ENCODE results near the gene GDF15. TPM values are rescaled to one million over a fixed set of nuclear protein-coding genes. Genes with fewer than 3 reads are reported as not detected.

Gene GDF15
- total RNA-seq, 1 donor from 2014 or later: 0.26 TPM

DNA sequence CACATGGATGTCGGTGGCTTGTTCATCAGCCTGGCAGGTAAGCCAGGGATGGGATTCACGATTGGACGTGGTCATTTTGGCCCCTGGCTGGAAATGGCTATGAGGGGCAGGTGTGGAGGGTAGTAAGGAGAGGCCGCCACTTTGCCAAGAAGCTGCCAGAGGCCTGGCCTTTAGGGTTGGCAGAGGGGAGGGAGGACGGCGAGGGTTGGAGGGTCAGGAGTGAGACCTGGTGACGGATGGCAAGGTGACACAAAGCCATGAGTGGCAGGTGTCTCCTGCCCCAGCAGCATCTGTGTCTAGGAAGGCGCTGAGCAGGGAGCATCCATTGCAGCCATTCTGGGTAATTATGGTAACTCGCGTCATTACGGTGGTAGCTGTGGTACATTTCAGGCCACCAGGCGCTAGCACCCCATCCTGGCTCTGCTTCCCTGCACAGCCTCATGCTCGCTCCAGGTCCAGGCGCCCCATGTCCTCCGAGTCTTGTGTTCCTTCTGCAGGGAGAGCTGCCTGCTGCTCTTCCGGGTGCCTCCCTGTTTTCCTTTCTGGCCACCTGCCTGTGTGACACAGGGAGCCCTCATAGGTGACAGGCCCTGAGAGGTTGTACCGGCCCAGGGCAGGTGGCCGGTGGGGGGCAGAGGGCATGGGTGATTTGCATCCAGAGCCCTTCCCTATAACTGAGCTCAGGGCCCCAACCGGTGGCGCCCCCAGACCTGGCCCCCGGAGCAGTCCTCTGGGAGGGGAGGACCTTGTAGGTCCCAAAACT, 37.5 kb downstream of the GDF15 start:
- intact Hi-C loops (cut with micrococcal nuclease): no loop called here
- Mint-ChIP-seq H3K27ac (peak overlapping the region; percentile 86), H3K4me1 (peaks cover 52% of the 10 kb centered on the region), H3K36me3 (ENCODE audit: low read depth) (peaks cover 13% of the 10 kb centered on the region), H3K9me3 (no peaks in the 10 kb centered on the region), H3K27me3 (no peaks in the 10 kb centered on the region), H3K4me3 (peak overlapping the region; percentile 99)
- no peak for DNase-seq

DNA sequence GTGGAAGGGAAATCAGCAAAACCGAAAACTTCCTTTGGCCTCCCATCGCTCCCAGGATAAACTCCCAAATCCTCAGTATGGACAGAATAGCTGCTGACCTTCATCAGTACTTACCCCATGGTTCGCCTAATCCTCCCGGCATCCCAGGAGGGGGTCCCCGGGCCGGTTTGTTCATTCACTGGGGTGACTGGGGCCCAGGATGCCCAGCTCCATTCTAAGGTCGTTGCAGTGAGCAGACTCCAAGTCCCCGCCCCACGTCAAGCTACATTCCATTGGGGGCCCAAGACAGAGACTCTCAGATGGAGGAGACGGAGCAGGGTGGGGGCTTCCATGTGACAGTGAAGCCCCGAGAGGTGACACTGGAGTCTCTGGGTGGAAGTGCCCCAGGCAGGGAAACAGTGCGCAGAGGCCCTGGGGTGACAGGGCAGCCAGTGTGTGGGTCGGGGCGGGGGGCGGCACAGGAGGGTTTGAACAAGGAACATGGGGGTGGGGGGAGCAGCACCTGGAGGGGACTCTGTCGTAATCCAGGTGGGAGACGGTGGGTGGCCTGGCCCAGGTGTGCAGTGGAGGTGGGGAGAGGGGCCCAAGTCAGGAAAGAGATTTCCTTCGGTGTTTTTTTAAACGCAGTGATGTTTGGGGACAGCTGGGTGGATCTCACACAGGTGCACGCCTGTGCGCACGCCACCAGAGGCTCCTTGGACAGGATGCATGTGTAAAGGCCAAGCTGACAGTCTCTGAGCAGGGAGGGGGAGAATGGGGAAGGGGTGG, 38.3 kb downstream of the GDF15 start:
- Mint-ChIP-seq H3K4me3 (peak overlapping the region; percentile 24), H3K27me3 (no peaks in the 10 kb centered on the region), H3K4me1 (peaks cover 46% of the 10 kb centered on the region), H3K9me3 (no peaks in the 10 kb centered on the region), H3K27ac (peak overlapping the region; percentile 59), H3K36me3 (ENCODE audit: low read depth) (peaks cover 13% of the 10 kb centered on the region)
- intact Hi-C loops (cut with micrococcal nuclease): no loop called here
- DNase-seq: no peak

DNA sequence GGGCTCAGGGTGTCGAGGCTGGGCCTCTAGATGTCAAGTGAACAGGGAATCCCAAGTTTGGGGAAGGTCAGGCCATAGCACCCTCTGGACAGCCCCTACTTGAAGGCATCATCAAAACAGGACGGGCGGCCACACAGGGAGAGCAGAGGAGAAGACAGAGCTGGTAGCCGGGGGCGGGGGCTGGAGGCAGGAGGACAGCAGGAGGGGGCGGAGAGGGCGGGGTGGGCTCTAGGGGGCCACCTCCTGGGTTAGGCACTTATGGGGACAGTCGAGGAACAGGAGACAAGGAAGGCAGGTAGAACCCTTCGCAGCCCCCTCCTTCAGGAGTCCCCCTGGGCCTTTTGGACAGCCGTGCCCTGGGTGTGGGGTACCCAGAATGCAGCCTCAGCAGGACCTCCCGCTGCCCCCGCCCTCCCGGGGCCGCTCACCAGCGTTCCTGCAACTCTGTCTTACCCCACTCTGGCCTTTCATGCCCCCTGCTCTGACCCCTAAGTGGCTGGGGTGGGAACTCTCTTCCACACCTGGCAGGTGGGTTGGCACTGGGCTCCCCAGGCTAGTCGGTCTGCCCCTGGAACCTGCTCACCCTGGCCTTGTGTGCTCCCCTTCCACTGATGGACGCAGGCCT, 39.0 kb downstream of the GDF15 start:
- Mint-ChIP-seq H3K36me3 (ENCODE audit: low read depth) (peaks cover 13% of the 10 kb centered on the region), H3K27me3 (no peaks in the 10 kb centered on the region), H3K4me3 (no peak overlapping the region), H3K27ac (no peak overlapping the region), H3K9me3 (no peaks in the 10 kb centered on the region), H3K4me1 (peaks cover 49% of the 10 kb centered on the region)
- DNase-seq: no peak
- intact Hi-C loops (cut with micrococcal nuclease): no loop called here

GRCh38 chr19:18425515-18426415, 39.8 kb downstream of the GDF15 start:
- Mint-ChIP-seq H3K27me3 (no peaks in the 10 kb centered on the region), H3K27ac (peak overlapping the region; percentile 68), H3K36me3 (ENCODE audit: low read depth) (peaks cover 12% of the 10 kb centered on the region), H3K9me3 (no peaks in the 10 kb centered on the region), H3K4me3 (no peak overlapping the region), H3K4me1 (peaks cover 45% of the 10 kb centered on the region)
- intact Hi-C loops (cut with micrococcal nuclease): no loop called here
- DNase-seq: peak; percentile 55

GRCh38 chr19:18426416-18426767, 40.4 kb downstream of the GDF15 start:
- no peak for DNase-seq
- Mint-ChIP-seq H3K27ac (no peak overlapping the region), H3K36me3 (ENCODE audit: low read depth) (peaks cover 12% of the 10 kb centered on the region), H3K4me3 (no peak overlapping the region), H3K9me3 (no peaks in the 10 kb centered on the region), H3K4me1 (peaks cover 39% of the 10 kb centered on the region), H3K27me3 (no peaks in the 10 kb centered on the region)
- intact Hi-C loops (cut with micrococcal nuclease): no loop called here

- peaks cover 13% of the 10 kb centered on the region for H3K36me3 Mint-ChIP-seq (ENCODE audit: low read depth)
- H3K9me3 Mint-ChIP-seq: no peaks in the 10 kb centered on the region
- H3K27ac Mint-ChIP-seq: no peak overlapping the region
- peaks cover 31% of the 10 kb centered on the region for H3K4me1 Mint-ChIP-seq
- no peaks in the 10 kb centered on the region for H3K27me3 Mint-ChIP-seq
- intact Hi-C loops (cut with micrococcal nuclease): no loop called here
- DNase-seq: no peak
- no peak overlapping the region for H3K4me3 Mint-ChIP-seq
Observed at GRCh38 chr19:18427080-18427742, 41.3 kb downstream of the GDF15 start.

DNA sequence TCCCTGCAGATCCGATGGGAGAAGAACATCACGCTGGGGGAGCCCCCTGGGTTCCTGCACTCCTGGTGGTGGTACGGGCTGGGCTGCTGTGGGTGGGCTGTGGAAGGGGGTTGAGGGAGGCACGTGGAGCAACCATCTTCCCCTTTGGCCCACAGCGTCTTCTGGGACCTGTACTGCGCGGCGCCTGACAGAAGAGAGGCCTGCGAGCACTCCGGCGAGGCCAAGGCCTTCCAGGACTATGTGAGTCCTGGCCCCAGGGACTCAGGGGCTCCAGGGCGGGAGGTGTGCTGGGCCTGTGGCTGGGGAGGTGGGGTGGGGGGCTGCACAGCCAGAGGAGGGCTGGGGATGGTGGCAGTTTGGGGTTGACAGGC, 41.8 kb downstream of the GDF15 start:
- Mint-ChIP-seq H3K4me1 (peaks cover 28% of the 10 kb centered on the region), H3K4me3 (no peak overlapping the region), H3K27me3 (no peaks in the 10 kb centered on the region), H3K9me3 (no peaks in the 10 kb centered on the region), H3K27ac (no peak overlapping the region), H3K36me3 (ENCODE audit: low read depth) (peaks cover 13% of the 10 kb centered on the region)
- intact Hi-C loops (cut with micrococcal nuclease): no loop called here
- no peak for DNase-seq

- H3K9me3 Mint-ChIP-seq: no peaks in the 10 kb centered on the region
- peak overlapping the region; percentile 28 for H3K27ac Mint-ChIP-seq
- H3K4me3 Mint-ChIP-seq: no peak overlapping the region
- H3K36me3 Mint-ChIP-seq (ENCODE audit: low read depth): peaks cover 11% of the 10 kb centered on the region
- peaks cover 23% of the 10 kb centered on the region for H3K4me1 Mint-ChIP-seq
- H3K27me3 Mint-ChIP-seq: no peaks in the 10 kb centered on the region
- intact Hi-C loops (cut with micrococcal nuclease): no loop called here
- peak; percentile 62 for DNase-seq
Observed at GRCh38 chr19:18428173-18428786, 42.3 kb downstream of the GDF15 start.

GRCh38 chr19:18428787-18429674, 43.1 kb downstream of the GDF15 start:
- intact Hi-C loops (cut with micrococcal nuclease): loop anchor here (1.0 kb wide), 1 partner anchor 9 kb away; no protein-coding TSS in a partner anchor
- Mint-ChIP-seq H3K9me3 (no peaks in the 10 kb centered on the region), H3K27ac (peak overlapping the region; percentile 53), H3K4me3 (peak overlapping the region; percentile 47), H3K4me1 (peaks cover 17% of the 10 kb centered on the region), H3K36me3 (ENCODE audit: low read depth) (peaks cover 11% of the 10 kb centered on the region), H3K27me3 (no peaks in the 10 kb centered on the region)
- peak; percentile 96 for DNase-seq

- H3K27ac Mint-ChIP-seq: no peak overlapping the region
- H3K4me1 Mint-ChIP-seq: peaks cover 14% of the 10 kb centered on the region
- peak; percentile 75 for DNase-seq
- H3K27me3 Mint-ChIP-seq: no peaks in the 10 kb centered on the region
- peak overlapping the region; percentile 41 for H3K4me3 Mint-ChIP-seq
- intact Hi-C loops (cut with micrococcal nuclease): loop anchor here (1.0 kb wide), 1 partner anchor 10 kb away; no protein-coding TSS in a partner anchor
- no peaks in the 10 kb centered on the region for H3K9me3 Mint-ChIP-seq
- H3K36me3 Mint-ChIP-seq (ENCODE audit: low read depth): peaks cover 16% of the 10 kb centered on the region
Observed at GRCh38 chr19:18429717-18430416, 43.9 kb downstream of the GDF15 start.

GRCh38 chr19:18430417-18431144, 44.6 kb downstream of the GDF15 start:
- intact Hi-C loops (cut with micrococcal nuclease): no loop called here
- H3K9me3 Mint-ChIP-seq: no peaks in the 10 kb centered on the region
- H3K36me3 Mint-ChIP-seq (ENCODE audit: low read depth): peaks cover 16% of the 10 kb centered on the region
- DNase-seq: peak; percentile 54
- H3K27me3 Mint-ChIP-seq: no peaks in the 10 kb centered on the region
- peaks cover 14% of the 10 kb centered on the region for H3K4me1 Mint-ChIP-seq
- no peak overlapping the region for H3K4me3 Mint-ChIP-seq
- H3K27ac Mint-ChIP-seq: no peak overlapping the region
